ENCODE measurements around the gene DNAI7. TPM values are rescaled to one million over a fixed set of nuclear protein-coding genes. Genes with fewer than 3 reads are reported as not detected.

The DNAI7 gene
- polyA plus RNA-seq, 1 donor from 2014 or later, result 1.3 TPM

GRCh38 chr12:25186038-25186787 lies 8.7 kb downstream of the DNAI7 start:
- no peaks in the 10 kb centered on the region for H3K36me3 ChIP-seq (ENCODE audit: insufficient read depth, low read length)
- H2AFZ ChIP-seq (ENCODE audit: low read depth, low read length), result no peak overlapping the region
- no peak overlapping the region for H3K27ac ChIP-seq (ENCODE audit: low read length)
- no peak overlapping the region for H3K9ac ChIP-seq (ENCODE audit: low read length)
- H3K4me3 ChIP-seq (ENCODE audit: low read length), result no peak overlapping the region
- no peaks in the 10 kb centered on the region for H3K79me2 ChIP-seq (replicated peaks; ENCODE audit: insufficient read depth, low read length)
- H3F3A ChIP-seq (ENCODE audit: insufficient read depth, low read length, poor library complexity, severe bottlenecking), result no peaks in the 10 kb centered on the region
- H4K20me1 ChIP-seq (ENCODE audit: insufficient read depth), result no peaks in the 10 kb centered on the region
- no peaks in the 10 kb centered on the region for H3K9me3 ChIP-seq (ENCODE audit: low read length)
- H3K9me2 ChIP-seq (ENCODE audit: insufficient read depth, low read length), result no peaks in the 10 kb centered on the region
- no peaks in the 10 kb centered on the region for H3K27me3 ChIP-seq (ENCODE audit: insufficient read depth, low read depth, low read length)
- TF ChIP-seq REST (IDR thresholded peaks at IDR 0.05; ENCODE audit: borderline replicate concordance), result no peak
- no peak overlapping the region for H3K4me2 ChIP-seq (ENCODE audit: low read length)

- Histone ChIP-seq H3K79me2 (replicated peaks; ENCODE audit: insufficient read depth, low read length) (no peaks in the 10 kb centered on the region), H3K27me3 (ENCODE audit: insufficient read depth, low read depth, low read length) (no peaks in the 10 kb centered on the region), H3K4me2 (ENCODE audit: low read length) (no peak overlapping the region), H3F3A (ENCODE audit: insufficient read depth, low read length, poor library complexity, severe bottlenecking) (no peaks in the 10 kb centered on the region), H3K27ac (ENCODE audit: low read length) (no peak overlapping the region), H2AFZ (ENCODE audit: low read depth, low read length) (no peak overlapping the region), H3K9me3 (ENCODE audit: low read length) (no peaks in the 10 kb centered on the region), H3K9me2 (ENCODE audit: insufficient read depth, low read length) (no peaks in the 10 kb centered on the region), H3K36me3 (ENCODE audit: insufficient read depth, low read length) (no peaks in the 10 kb centered on the region), H4K20me1 (ENCODE audit: insufficient read depth) (no peaks in the 10 kb centered on the region), H3K9ac (ENCODE audit: low read length) (no peak overlapping the region), H3K4me3 (ENCODE audit: low read length) (no peak overlapping the region)
- TF ChIP-seq REST (IDR thresholded peaks at IDR 0.05; ENCODE audit: borderline replicate concordance) (no peak), EZH2 (IDR thresholded peaks at IDR 0.05; ENCODE audit: borderline replicate concordance, insufficient read depth, low read length, poor library complexity, severe bottlenecking) (no peak)
Measured at GRCh38 chr12:25184132-25184531, 10.8 kb downstream of the DNAI7 start.

- Histone ChIP-seq H4K20me1 (ENCODE audit: insufficient read depth) (no peaks in the 10 kb centered on the region), H3K4me3 (ENCODE audit: low read length) (no peak overlapping the region), H3K9me3 (ENCODE audit: low read length) (no peaks in the 10 kb centered on the region), H3K9ac (ENCODE audit: low read length) (no peak overlapping the region), H3K79me2 (replicated peaks; ENCODE audit: insufficient read depth, low read length) (no peaks in the 10 kb centered on the region), H3K9me2 (ENCODE audit: insufficient read depth, low read length) (no peaks in the 10 kb centered on the region), H3K4me2 (ENCODE audit: low read length) (no peak overlapping the region), H3K27ac (ENCODE audit: low read length) (no peak overlapping the region), H3K27me3 (ENCODE audit: insufficient read depth, low read depth, low read length) (no peaks in the 10 kb centered on the region), H3K36me3 (ENCODE audit: insufficient read depth, low read length) (no peaks in the 10 kb centered on the region), H3F3A (ENCODE audit: insufficient read depth, low read length, poor library complexity, severe bottlenecking) (no peaks in the 10 kb centered on the region), H2AFZ (ENCODE audit: low read depth, low read length) (no peak overlapping the region)
- TF ChIP-seq TAF1 (IDR thresholded peaks at IDR 0.05; ENCODE audit: low read depth) (no peak), SMC3 (conservative IDR thresholded peaks at IDR 0.05; ENCODE audit: poor library complexity) (no peak), EZH2 (IDR thresholded peaks at IDR 0.05; ENCODE audit: borderline replicate concordance, insufficient read depth, low read length, poor library complexity, severe bottlenecking) (no peak), REST (IDR thresholded peaks at IDR 0.05; ENCODE audit: borderline replicate concordance) (no peak), RAD21 (conservative IDR thresholded peaks at IDR 0.05) (no peak), MXI1 (conservative IDR thresholded peaks at IDR 0.05; ENCODE audit: poor library complexity, severe bottlenecking) (no peak), EP300 (conservative IDR thresholded peaks at IDR 0.05; ENCODE audit: poor library complexity, severe bottlenecking) (no peak)
Measured at GRCh38 chr12:25182765-25183164, 12.2 kb downstream of the DNAI7 start.

Data from neural cell (in vitro differentiated cells).